GM21529 (cell line): ENCODE results near the gene ELAC2.
"Not testable (repeated sequence)": the region's sequence is repeated elsewhere in the genome, so short reads cannot be mapped to it uniquely, and the experiment has no call there.

Experiments used
- ATAC-seq: cut with Tn5 transposase; IDR thresholded peaks from one replicate; pipeline ENCODE4 v1.9.1; 2021; ENCODE audit not compliant: unreplicated experiment

The ELAC2 gene

DNA sequence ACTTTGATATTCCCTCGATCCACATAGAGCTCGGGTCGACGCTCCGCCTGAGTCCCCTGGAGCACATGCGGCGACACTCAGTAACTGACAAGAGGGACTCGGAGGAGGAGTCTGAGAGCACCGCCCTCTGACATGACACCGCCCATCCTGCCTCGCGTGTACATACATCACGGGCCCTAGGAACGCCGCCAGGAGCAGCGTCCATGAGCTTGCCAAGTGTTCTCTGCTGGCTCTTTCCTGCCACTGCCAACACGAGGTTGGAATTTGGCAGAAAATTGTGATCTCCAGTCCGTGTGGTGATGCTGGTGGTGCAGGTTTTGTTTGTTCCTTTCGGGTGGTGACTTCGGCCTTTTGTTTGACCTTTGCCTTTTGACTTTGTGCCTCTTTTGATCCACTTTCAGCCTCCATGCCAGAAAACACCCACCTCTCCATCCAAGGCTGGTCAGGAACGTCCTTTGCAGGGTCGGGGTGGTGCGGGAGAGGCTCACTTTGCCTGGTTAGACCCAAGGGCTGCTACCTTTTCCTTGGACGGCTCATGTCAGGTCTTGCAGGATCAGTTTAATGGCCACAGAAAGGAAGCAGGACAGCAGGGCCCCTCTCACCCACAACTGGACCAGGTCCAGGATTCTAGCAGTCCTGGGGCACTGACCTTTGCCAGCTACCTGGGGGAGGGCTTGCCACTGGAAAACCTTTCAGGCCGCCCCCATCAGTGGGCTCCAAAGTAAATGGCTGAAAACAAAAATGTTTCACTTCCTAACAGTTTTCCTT lies 27.6 kb downstream of the ELAC2 start:
- no peak for ATAC-seq

DNA sequence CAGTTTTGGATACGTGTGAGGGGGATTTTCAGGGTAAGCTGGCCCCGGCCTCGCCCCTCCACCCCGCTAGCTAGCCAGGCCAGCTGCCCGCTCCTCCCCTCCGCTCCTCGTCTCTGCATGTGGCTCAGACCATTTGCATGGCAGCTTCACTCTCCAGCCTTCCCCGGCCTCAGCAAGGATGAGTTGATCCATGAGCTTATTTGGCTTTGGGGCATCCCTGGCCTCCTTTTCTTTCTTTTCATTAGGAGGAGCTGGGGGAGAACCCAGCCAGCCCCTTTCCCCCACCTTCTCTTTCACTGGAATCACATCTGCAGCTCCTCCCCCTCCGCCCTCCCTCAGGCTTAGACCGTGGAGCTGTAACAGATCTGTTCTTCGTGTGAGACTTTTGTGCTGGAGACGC lies 30.7 kb downstream of the ELAC2 start:
- no peak for ATAC-seq

DNA sequence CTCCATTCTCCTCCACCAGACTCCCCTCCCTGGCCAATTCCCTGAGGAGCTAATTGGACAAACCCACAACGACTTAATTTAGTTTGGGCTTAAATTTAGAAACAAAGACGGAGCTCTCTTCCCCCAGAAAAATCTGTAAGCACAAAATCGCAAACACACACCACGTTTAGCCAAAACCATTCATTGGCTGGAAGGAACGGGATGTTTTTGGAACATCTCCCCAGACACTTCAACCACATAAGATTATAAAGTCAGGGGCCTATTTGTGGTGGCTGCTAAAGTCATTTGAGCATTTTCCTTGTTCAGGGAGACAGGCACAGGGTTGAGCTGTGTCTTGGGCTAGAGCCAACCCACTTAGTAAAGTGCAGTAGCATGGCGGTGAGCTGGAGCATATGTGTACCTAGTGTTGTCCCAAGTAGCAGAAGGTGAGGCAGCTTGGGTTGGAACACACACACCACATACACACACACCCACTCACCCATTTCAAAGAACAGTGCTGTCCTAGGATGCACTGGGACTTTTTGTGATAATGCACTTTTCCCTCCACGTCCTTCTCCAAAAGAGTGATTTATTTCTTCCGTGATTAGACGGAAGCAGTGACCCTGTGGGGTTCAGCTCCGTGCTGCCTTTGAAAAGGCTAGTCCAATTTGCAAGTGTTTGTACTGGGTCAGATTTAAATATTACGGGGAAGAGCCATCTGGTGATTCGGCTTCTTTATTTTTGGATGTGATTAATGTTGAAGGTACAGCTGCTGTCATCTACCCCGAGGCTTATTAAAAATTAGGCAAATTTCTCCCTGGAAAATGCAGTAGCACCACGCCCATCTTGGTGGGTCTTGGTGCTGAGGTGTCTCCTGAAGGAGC lies 32.2 kb downstream of the ELAC2 start:
- no peak for ATAC-seq

DNA sequence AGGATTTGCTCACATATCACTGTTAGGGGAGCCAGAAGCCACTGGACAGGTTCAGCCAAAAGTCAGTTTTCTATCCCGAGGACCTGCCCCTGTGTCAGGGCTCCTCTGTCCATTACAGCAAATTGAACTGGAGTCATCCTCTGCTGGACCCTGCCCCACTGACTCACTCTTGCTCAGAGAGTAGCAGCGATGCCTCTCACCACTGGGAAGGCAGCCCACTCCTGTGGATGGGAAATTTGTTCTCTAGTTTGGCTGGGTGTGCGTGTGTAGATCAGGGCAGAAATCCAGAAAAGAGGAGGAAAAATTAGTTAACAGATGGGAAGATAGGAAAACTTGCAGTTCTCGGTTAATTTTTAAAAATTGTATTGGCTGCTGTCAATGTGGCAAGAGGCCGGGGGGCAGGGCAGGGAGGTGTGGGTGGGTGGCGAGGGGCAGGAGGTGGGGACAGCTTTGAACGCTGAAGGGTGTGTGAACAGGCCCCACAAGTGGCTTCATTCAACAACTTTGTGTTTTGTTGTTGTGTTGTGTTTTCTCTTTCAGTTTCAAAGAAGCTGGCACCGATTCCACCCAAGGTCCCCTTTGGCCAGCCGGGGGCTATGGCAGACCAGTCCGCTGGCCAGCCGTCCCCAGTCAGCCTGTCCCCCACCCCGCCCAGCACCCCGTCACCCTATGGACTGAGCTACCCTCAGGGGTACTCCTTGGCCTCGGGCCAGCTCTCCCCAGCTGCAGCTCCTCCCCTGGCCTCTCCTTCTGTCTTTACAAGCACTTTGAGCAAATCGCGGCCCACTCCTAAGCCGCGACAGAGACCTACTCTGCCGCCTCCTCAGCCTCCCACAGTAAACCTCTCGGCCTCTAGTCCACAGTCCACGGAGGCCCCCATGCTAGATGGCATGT lies 33.6 kb downstream of the ELAC2 start:
- no peak for ATAC-seq

DNA sequence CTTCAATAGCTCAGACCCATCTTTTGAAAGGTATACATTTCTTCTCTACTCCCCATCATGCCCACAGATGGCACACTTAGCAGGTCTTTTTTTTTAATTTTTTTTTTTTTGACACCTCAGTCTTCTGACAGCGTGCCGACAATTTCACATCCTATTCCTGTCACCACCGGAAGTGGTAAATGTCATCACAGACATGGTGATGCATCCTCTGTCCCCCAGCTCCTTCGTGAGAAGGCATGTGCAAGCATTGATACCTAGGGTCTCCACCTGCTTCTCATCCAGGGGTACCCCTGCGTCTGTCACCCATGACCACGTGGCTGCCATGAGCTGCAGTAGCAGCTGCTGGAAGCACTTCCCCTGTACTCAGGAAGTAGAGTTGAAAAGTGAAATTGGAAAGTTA lies 35.6 kb downstream of the ELAC2 start:
- no peak for ATAC-seq

DNA sequence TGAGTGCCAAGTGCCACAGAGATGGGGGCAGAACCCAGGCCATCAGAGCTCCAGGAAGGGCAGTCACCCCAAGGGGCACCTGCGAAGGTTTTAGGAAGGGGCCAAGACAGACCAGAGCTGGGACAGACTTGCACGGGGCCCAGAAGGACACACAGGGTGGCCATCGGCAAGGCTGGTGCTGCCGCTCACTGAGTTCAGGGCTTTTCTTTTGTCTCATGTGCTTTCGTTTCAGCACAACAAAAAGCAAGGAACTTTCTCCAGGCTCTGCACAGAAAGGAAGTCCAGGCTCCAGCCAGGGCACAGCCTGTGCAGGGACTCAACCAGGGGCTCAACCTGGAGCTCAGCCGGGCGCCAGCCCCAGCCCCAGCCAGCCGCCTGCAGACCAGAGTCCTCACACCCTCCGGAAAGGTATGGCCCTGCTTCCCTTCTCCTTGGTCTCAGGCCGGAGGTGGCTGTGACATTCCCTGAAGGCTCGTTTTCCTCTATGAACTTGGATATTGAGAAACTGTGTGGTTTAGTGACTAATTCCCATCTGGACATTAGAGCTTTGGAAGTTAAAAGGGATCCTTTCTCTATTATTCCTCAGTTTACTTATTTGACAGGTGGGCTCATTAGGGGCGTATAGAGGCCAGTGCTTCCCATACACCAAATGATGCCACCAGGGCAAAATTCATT lies 37.9 kb downstream of the ELAC2 start:
- no peak for ATAC-seq

DNA sequence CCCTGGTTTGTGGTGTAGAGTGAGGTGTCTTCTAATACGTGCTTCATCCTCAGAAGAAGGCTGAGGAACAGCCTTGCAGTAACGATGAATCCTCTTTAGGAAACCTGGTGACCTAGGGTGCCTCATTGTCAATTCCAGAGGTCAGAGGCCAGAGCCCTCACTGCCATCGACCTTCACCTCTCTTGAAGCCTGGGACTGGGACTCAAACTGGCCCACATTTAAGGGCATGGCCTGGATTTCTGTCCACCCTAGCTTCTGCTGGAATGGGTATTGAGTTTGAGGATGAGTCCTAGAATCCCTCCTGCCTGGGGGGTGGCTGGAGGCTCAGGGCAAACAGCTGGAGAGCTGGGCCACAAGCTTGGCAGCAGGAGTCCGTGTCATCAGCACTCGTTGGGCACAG lies 38.6 kb downstream of the ELAC2 start:
- no peak for ATAC-seq

DNA sequence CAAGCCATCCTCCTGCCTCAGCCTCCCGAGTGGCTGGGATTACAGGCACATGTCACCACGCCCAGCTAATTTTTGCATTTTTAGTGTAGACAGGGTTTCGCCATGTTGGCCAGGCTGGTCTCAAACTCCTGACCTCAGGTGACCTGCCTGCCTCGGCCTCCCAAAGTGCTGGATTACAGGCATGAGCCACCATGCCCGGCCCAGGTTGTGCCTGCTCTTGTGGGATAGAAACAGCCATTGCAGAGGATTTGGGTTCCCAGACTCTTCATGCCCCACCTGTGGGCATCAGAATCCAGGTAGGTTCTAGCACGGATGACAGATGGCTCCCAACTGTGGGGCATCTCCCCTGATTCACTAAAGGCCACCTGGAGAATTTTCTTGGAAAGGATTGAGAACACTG lies 39.0 kb downstream of the ELAC2 start:
- not testable (repeated sequence) for ATAC-seq

DNA sequence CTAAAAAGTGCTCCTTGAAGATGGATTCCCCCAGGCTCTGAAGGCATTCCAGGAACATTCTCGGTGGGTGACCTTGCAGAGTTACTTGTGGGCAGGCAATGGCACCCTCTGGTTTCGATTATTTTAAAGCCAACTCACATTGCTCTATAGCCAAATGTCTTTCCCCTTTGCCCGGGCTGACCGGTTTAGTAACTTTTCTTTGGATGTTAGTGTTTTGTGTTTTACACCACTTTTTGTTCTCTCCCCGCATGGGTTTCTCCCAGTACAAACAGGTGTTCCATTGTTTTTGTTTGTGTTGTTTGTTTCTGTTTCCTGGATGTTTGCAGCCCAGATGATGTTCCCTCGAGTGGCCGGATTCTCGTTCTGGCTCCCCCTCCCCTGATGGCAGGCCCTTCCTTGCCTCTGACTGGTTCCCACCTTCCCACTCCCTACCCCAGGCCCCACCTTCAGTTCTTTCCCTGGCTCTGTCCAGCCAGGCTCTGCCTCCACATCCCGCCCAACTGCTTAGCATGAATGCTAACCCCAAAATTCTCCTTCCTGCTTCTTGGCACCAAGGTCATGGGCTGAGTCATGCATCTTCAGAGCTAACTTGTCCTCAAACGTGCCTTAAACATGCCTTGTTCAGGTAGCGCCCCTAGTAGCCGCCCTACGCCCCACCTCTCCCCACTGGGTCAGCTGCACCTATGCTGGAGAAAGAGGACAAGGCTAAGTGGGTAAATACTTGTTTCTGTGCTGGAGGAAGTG lies 40.6 kb downstream of the ELAC2 start:
- no peak for ATAC-seq

DNA sequence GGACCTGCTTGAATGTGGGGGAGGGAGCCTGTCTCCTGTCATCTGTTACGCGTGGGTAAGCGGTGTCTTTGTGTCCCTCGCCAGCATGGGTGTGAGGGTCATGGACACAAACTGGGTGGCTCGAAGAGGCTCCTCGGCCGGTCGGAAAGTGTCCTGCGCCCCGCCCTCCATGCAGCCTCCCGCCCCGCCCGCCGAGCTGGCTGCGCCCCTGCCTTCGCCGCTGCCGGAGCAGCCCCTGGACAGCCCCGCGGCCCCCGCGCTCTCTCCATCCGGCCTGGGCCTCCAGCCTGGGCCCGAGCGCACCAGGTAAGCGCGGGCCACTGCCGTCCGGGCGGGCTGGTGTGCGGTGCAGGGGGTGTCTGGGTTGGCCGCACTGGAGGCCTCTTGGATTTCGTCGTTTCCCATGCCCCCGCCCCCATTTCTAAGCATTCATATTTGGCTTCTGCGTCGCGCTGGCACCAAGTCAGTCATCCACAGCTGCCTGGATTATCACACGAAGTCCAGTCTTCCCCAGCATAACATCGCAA lies 43.8 kb downstream of the ELAC2 start:
- no peak for ATAC-seq

DNA sequence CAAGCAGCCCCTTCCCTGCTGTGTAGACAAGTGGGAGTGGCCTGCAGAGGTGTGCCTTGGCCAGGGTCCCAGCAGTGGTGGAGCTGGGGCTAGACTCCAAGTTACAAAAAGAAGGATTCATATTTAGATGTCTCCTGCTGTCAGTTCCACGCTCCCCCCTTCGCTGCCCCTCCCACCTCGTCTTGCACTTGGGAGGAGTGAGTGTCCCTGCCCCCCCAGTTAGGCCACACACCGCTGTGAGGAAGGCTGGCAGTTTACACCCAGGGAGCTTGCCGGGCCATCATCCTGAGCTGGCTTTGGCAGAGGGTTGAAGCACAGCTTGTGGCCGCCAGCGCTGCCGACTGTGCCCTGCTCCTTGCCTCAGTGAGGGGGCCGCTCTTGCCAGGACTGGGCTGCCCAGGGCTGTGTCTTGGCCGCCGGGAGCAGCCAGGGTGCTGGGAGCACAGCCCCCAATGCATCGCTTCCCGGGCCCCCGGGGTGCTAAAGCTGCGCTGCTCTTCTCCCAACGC lies 44.3 kb downstream of the ELAC2 start:
- ATAC-seq: no peak

DNA sequence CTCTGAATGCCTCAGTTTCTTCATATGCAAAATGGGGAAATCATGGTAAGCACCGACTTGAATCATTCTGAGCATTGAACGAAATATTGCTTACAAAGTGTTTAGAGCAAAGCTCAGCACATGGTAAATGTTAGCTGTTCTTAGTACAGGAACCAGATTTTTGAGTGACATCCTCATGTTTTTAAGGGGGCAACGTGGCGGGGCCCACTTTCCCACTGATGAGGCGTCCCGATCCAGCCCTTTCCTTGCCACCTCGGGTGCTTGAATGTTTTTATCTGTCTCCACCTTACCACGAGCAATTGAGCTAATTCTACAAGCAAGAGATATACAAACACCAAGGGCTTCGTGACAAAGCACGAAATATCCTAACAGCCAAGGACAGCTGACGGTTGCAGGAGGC lies 49.9 kb downstream of the ELAC2 start:
- no peak for ATAC-seq

DNA sequence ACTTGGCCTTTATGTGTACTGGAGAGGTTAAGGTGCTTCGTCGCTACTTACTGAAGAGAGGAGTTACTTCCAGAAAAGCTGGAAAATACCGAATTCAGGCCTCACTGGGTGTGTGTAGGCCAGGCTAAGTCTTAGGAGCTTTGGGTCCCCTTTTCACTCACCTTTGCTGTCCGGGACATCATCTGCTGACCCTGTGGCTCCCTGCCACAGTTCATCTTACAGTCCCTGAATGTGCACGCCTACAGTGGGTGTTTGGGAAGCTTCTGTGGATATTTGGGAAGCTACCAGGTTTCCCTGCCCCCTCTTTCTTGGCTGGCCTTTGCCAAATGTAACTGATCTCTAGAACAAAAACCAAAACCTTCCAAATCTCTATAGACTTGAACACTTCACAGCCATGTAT lies 51.4 kb downstream of the ELAC2 start:
- no peak for ATAC-seq

DNA sequence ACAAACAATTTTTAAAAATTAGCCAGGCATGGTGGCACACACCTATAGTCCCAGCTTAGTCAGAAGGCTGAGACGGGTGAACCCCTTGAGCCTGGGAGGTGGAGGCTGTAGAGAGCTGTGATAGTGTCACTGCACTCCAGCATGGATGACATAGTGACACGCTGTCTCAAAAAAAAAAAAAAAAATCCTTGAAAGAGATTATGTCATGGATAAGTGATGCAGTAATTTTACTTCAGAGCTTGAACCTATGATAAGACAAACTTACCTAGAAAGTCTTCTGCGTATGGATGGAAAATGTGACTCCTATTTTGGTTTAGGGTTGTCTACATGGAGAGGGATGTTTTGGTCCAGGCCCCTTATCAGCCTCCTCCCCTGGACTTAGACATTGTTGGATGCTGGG lies 51.8 kb downstream of the ELAC2 start:
- ATAC-seq: no peak

DNA sequence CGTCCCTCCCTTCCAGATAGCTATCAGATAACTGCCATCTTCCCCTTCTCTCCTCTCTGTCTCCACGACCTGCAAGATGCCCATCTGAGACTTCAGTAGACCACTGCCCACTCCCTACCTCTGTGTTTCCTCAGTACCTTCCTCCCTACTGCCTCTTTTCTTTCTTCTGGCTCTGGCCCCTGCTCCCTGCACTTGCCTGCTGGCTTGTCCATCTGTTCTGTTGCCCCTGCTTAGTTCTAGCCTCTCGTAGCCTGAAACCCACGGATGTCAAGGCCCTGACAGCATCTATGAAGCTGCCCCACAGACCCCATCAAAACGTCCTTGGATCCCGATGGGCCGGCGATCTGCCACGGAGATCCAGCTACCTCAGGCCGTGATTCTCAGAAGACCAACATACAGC lies 53.0 kb downstream of the ELAC2 start:
- no peak for ATAC-seq

DNA sequence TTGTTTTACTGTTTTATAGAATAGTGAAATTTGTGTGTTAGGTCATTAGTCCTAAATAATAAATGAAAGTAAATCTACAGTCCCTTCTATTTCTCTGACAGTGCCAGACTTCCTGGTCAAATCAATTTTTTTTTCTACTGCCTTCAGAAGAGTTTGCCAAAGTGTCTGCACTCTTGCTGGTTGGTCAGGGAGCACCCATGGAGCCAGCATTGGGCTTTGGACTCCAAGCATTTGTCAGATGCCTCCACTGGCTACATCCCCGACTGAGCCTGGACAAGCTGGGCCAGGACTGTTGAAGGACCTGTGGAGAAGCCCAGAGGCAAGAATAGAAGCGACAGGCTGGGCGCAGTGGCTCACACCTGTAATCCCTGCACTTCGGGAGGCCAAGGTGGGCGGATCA lies 53.7 kb downstream of the ELAC2 start:
- no peak for ATAC-seq

DNA sequence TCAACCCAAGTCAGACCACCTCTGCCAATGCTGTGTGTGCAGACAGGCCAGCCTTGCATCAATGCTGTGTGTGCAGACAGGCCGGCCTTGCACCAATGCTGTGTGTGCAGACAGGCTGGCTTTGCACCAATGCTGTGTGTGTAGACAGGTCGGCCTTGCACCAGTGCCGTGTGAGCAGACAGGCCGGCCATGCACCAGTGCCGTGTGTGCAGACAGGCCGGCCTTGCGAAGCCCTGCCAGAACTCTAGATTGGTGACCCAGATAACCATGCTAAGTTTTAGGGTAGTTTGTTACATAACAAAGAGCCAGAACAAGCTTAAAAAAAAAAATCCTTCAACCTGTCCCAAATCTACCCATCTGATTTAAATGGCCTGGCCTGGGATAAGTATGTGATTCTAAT lies 54.3 kb downstream of the ELAC2 start:
- ATAC-seq: no peak

DNA sequence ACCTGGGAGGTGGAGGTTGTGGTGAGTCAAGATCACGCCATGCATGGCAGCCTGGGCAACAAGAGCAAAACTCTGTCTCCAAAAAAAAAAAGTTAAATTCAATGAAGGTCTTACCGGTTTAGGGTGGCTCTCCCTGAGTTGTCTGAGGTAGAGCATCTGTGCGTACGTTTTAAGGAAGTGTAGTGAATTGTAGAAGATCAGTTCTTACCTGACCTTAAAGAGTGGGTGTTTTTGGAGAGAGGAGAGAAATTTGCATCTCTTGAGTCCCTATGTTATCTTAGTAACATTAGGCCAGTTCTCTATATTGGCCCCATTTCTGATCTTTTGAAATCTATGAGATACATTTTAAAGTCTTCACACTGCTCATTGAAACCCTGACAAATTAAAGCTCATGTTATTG lies 56.2 kb downstream of the ELAC2 start:
- no peak for ATAC-seq

DNA sequence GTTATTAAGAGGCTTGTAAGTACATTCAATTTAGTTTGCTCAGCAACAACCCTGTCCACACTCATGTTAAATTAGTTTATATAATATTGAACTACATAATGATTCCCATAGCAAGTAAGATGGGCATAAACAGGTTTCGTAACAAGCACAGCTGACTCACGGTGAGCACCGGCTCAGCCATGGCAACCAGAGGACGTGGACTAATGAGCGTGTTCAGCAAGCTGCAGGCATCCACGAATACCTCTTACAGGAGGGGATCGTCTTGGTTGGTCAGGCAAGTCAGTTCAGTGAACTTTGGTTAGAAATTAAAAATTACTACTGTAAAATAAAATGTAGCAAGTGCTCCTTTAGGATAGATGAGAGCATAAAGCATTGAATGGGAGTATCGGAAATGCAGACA lies 58.4 kb downstream of the ELAC2 start:
- no peak for ATAC-seq

DNA sequence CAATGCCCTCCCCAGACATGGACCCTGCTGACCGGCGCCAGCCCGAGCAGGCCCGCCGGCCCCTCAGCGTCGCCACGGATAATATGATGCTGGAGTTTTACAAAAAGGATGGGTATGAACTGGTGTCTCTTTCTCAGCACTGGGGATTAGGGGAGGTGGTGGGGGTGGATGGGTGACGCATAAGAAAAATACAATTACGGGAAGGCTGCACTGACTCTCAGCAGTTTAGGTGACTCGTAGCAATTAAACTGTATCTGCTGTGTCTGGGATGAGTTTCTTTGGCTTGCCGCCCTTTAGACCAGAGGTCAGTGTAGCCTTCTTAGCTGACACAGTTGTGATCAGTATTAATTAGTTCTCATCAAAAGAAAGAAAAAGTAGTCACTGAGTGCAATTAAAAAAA lies 59.0 kb downstream of the ELAC2 start:
- no peak for ATAC-seq
